Lower lobe of right lung (tissue), 2 donors: ENCODE data around the gene NIPAL3. TPM values are rescaled to one million over a fixed set of nuclear protein-coding genes. Genes with fewer than 3 reads are reported as not detected.
A peak's percentile ranks its signal among the peaks of the same experiment; 100 is the strongest.

Experiments used
- ATAC-seq, 2 donors: fragments of 200-7000 bp; cut with Tn5 transposase; one replicate each; pipeline ENCODE4 v1.9.1; 2020 to 2022; ENCODE audit warnings: mild to moderate bottlenecking in 2 of 2, moderate library complexity in 2 of 2
- DNase-seq: peaks from one replicate; pipeline ENCODE4 v3.0.0-alpha.2; 2020
- H3K27ac ChIP-seq: fragments of 200-600 bp; one replicate; pipeline ENCODE4 v1.8.0; 2022
- H3K27me3 ChIP-seq: fragments of 200-600 bp; one replicate; pipeline ENCODE4 v1.8.0; 2022; ENCODE audit warnings: low read depth
- H3K36me3 ChIP-seq: fragments of 200-600 bp; one replicate; pipeline ENCODE4 v1.8.0; 2022; ENCODE audit warnings: mild to moderate bottlenecking
- H3K4me1 ChIP-seq: fragments of 200-600 bp; one replicate; pipeline ENCODE4 v1.8.0; 2022
- H3K4me3 ChIP-seq: fragments of 200-600 bp; one replicate; pipeline ENCODE4 v1.8.0; 2022; ENCODE audit warnings: mild to moderate bottlenecking
- H3K9me3 ChIP-seq: fragments of 200-600 bp; one replicate; pipeline ENCODE4 v1.8.0; 2022
- intact Hi-C: fragments of 100-400 bp; cut with DNase I; formaldehyde crosslinking; loops from one replicate; pipeline ENCODE4 v1.11.0; 2022
- long read RNA-seq: library from polyadenylated mRNA; unstranded; transcript quantifications from one replicate; pipeline ENCODE4 v2.0.0, GENCODE V29; 2021
- total RNA-seq: library from RNA; stranded (reverse); fragmentation: NEBNext Ultra II Directional; extraction: Animal tissue kit (Norgen Biotek cat#: 25700); gene quantifications from one replicate; pipeline ENCODE4 v1.2.1, GENCODE V29; 2021
- TF ChIP-seq, protein P1 (sequence below): fragments of 200-600 bp; IDR thresholded peaks from one replicate; pipeline ENCODE4 v1.8.0; 2022; ENCODE audit warnings: antibody characterized with exemption, mild to moderate bottlenecking
- donor health status: DM: no; HTN: yes; CAD: no; lungs with severe emphysema.

Gene NIPAL3
- 38.0 TPM for total RNA-seq
- long read RNA-seq, transcript NIPAL3-204 (12 exons, 1,711 nt): major isoform, 34 of 67 reads
- long read RNA-seq, partial matches to known transcripts: 6 of 67 reads
- long read RNA-seq, other reads (novel, unspliced or antisense): 22 of 67 reads

- Histone ChIP-seq H3K27ac (peak within 1 kb of the TSS; percentile 69), H3K4me3 (peak within 1 kb of the TSS; percentile 78), H3K4me1 (peaks cover 63% of the 10 kb centered on the region), H3K9me3 (no peaks in the 10 kb centered on the region), H3K27me3 (no peaks in the 10 kb centered on the region), H3K36me3 (peaks cover 11% of the 10 kb centered on the region)
- intact Hi-C loops: no loop called here
- DNase-seq (peak; percentile 98), ATAC-seq (peak; percentile 93 to 95)
- TF ChIP-seq, protein P1, sequence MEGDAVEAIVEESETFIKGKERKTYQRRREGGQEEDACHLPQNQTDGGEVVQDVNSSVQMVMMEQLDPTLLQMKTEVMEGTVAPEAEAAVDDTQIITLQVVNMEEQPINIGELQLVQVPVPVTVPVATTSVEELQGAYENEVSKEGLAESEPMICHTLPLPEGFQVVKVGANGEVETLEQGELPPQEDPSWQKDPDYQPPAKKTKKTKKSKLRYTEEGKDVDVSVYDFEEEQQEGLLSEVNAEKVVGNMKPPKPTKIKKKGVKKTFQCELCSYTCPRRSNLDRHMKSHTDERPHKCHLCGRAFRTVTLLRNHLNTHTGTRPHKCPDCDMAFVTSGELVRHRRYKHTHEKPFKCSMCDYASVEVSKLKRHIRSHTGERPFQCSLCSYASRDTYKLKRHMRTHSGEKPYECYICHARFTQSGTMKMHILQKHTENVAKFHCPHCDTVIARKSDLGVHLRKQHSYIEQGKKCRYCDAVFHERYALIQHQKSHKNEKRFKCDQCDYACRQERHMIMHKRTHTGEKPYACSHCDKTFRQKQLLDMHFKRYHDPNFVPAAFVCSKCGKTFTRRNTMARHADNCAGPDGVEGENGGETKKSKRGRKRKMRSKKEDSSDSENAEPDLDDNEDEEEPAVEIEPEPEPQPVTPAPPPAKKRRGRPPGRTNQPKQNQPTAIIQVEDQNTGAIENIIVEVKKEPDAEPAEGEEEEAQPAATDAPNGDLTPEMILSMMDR: peak; percentile 85
These were observed at the start of gene NIPAL3 for GRCh38 chr1:24415334-24415909. Gene NIPAL3 (plus strand): TSS chr1:24415802. CDS start chr1:24419548, 3,746 bp downstream.

DNA sequence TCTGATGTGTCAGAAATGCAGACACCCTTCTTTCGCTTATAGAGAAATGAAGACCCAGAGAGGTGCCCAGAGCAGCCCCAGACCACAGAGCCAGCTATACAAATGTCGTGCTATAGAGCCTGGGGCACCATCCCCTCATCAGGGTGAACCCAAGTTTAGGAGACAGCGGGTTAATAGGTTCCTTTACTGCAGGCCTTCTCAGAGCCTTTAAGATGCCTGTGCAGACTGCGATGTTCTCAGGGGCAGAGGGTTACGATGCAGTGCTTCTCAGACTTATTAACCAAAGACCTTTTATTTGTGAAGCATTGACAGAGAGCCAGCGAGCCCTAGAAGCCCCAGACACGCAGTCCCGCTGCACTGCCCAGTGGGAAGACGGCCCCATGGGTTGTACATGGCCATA, 48.9 kb upstream of the NIPAL3 start:
- Histone ChIP-seq H3K27me3 (no peaks in the 10 kb centered on the region), H3K36me3 (peaks cover 6% of the 10 kb centered on the region), H3K27ac (no peak overlapping the region), H3K9me3 (no peaks in the 10 kb centered on the region), H3K4me1 (peaks cover 15% of the 10 kb centered on the region), H3K4me3 (no peak overlapping the region)
- DNase-seq: no peak
- TF ChIP-seq, protein P1: no peak
- no peak for ATAC-seq
- intact Hi-C loops: no loop called here

GRCh38 chr1:24369199-24369598, 46.4 kb upstream of the NIPAL3 start:
- Histone ChIP-seq H3K9me3 (no peaks in the 10 kb centered on the region), H3K27me3 (no peaks in the 10 kb centered on the region), H3K36me3 (peaks cover 6% of the 10 kb centered on the region), H3K27ac (no peak overlapping the region), H3K4me1 (peaks cover 15% of the 10 kb centered on the region), H3K4me3 (no peak overlapping the region)
- intact Hi-C loops: no loop called here
- ATAC-seq: no peak
- DNase-seq: no peak
- TF ChIP-seq, protein P1: no peak

- no peak for DNase-seq
- Histone ChIP-seq H3K36me3 (peaks cover 6% of the 10 kb centered on the region), H3K9me3 (no peaks in the 10 kb centered on the region), H3K27ac (no peak overlapping the region), H3K4me3 (no peak overlapping the region), H3K4me1 (peaks cover 9% of the 10 kb centered on the region), H3K27me3 (no peaks in the 10 kb centered on the region)
- no peak for ATAC-seq
- TF ChIP-seq, protein P1: no peak
- intact Hi-C loops: no loop called here
These were observed 45.8 kb upstream of the NIPAL3 start for GRCh38 chr1:24369801-24370200.

DNA sequence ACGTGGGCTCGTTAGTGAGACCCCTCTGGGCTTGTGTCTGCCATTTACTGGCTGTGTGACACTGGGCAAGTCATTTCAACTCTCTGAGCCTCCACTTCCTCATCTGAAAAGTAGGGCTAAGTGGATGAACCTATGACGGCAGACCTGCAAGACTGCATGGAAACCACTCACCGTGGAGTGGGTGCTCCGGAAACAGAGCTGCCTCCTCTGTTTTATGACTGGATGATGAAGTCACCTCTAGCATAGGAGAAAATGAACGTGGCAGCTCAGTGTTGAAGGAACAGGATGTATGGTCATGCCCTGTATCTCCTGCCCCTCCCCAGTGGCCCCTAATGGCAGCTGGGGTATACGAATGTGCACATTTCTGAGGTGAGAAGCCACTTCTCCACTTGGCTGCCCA, 42.6 kb upstream of the NIPAL3 start:
- Histone ChIP-seq H3K9me3 (no peaks in the 10 kb centered on the region), H3K36me3 (peaks cover 10% of the 10 kb centered on the region), H3K27me3 (no peaks in the 10 kb centered on the region), H3K4me3 (no peak overlapping the region), H3K27ac (no peak overlapping the region), H3K4me1 (no peaks in the 10 kb centered on the region)
- TF ChIP-seq, protein P1: no peak
- no peak for DNase-seq
- peak in 1 of 2 donors; percentile 34 for ATAC-seq
- intact Hi-C loops: no loop called here
